ENCODE data around the gene MAU2.
"Not testable (repeated sequence)": the region's sequence is repeated elsewhere in the genome, so short reads cannot be mapped to it uniquely, and the experiment has no call there.

MAU2 gene

DNA sequence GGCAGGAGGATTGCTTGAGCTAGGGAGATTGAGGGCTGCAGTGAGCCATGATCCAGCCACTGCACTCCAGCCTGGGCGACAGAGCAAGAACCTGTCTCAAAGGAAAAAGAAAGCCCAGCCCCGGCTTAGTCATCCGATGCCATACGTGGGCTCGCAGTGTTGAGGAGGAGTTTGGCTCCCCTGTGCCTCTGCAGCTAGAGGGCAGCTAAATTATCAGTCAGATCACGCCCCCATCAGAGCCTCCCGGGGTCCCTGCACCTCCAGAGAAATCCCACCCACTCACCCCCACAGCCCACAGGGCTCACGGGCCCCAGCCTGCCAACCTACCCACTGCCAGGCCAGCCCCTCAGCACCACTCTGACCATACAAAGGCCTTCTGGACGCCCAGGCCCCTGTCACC is 27.6 kb downstream of the MAU2 start:
- no peak for DNase-seq

DNA sequence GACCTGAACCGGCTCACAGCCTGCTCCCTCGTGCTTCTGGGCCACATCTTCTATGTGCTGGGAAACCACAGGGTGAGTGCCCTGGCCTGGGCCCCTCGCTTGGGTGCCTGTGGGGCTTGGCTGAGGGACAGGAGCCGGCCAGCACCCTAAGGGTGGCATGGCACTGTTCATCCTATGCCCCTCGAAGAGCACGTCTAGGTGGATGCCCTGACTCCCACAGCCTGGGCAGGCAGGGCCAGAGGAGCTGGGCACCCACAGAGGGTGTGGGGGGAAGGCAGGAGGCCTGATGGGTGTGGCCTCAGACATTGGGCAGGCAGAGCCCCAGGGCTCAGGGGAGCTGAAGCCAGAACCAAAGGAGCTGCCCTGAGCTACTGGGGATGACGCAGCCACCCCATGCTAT is 28.7 kb downstream of the MAU2 start:
- DNase-seq, result no peak

- not testable (repeated sequence) for DNase-seq
Measured at GRCh38 chr19:19350756-19351155, 30.1 kb downstream of the MAU2 start.

DNA sequence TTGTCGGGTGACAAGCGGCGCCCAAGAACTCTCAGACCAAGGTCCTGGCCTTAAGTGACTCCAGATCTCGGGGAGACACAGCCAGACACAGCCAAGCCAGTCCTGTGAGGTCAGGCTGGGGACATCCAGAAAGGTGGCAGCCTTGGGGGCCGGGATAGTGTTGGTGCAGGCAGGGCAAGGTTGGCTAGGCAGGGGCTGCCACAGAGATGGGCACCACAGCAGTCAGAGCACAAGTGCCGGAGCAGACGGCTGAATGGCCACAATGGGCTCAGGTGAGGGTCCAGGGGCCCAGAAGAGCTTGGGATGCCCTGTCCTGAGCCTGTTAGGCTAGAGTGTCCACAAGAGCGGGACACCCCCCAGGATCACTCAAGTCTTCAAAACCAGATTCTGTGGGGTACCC is 32.2 kb downstream of the MAU2 start:
- no peak for DNase-seq

DNA sequence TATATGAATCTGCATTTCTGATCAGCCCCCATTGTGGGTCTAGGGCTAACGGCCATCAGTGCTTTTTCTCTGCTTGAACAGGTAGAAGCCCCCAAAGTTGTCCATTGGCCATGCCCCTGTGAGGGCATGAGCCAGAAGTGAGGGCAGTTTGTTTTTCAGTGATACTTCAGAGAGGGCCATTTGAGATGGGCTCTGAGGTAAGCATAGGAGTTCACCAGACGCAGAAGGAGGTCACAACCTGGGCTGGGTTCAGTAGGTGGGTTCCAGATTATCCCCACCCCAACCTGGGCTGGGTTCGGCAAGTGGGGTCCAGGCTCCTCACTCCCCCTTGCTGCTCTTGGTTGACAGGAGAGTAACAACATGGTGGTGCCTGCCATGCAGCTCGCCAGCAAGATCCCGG is 33.4 kb downstream of the MAU2 start:
- no peak for DNase-seq

DNA sequence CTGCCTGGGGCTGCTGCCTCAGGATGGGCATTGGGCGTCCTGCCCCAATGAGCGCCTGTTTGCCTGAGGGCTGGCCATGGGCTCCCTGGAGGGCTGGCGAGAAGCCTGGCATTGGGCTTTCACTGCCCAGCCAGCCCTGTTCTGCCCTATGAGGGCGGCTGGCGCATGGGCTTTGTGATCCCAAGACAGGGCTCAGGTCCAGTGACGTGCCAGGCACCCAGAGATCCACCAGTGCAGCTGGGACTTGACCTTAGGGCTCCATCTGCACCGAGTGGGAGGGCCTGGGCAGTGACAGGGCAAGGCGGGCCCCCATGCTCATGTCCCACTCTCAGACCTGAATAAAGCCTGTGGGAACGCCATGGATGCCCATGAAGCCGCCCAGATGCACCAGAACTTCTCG is 34.3 kb downstream of the MAU2 start:
- DNase-seq, result no peak

DNA sequence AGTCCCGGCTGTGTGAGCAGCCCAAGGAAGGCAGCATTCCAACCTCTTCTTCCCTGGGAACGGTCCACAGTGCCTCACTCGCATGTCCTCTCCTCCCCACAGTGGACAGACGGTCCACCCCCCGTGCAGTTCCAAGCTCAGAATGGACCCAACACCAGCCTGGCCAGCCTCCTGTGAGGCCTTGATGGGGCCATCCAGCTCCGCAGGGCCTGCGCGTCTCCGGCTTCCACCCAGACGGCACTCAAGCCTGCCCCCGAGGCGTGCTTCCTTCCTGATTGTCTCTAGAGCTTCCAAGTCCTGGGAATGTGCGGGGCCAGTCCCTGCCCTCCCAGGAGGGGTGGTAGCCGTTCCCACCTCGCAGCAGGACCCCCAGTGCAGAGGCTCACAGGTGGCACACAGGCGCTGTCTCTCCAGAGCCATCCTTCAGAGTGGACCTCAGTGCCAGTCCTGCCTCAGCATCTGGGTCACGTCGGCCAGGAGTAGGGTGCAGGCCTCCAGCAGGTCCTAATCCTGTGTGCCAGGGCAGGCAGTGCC is 35.0 kb downstream of the MAU2 start:
- DNase-seq, result no peak

- no peak for DNase-seq
Measured at GRCh38 chr19:19356500-19356899, 35.9 kb downstream of the MAU2 start.

DNA sequence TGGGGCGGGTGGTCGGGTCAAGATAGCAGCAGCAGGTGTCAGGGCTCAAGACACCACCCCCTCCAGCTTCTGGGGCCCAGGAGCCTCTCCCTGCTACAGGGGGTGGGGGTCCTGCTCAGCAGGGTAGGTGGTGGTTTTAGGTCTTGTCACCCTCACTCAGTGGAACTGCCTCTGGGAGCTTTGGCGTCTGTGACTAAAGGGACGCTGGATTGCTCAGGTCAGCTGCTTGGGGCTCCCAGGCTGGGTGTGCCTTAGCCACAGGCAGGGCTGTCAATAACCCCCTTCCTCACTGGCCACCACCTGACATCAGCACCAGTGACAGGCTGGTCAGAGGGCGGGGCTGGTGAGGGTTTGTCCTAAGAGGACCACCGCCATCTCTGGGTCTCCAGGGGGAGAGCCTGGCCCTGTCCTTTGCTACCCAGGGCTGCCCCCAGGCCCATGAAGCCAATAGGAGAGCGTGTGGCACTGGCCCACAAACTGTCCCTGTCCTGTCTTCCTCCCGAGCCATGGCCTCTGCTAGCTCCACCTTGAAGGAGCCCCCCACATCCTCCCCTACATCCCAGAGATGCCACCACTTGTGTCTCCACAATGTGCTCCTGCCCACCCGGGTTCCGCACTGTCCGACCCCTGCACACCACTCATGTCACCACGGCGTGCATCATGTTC is 36.4 kb downstream of the MAU2 start:
- no peak for DNase-seq

DNA sequence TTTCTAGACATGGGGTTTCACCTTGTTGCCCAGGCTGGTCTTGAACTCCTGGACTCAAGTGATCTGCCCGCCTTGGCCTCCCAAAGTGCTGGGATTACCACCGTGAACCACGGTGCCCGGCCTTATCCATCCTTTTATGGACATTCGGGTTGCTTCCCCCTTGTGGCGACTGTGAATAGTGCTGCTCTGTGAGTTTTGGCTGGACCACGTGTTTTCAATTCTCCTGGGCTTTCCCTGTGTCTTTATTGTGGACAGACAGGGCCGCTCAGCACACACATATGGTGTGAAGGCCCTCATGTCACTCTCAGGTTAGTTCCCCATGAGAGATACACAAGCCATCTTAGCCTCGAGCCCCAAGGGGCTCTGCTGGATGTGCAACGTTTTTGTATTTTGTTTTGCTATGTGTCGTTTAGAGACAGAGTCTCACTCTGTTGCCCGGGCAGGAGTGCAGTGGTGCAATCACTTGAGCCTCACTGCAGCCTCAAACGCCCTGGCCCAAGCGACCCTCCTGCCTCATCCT is 40.5 kb downstream of the MAU2 start:
- DNase-seq, result peak; percentile 64

- no peak for DNase-seq
Measured at GRCh38 chr19:19362075-19362474, 41.4 kb downstream of the MAU2 start.

GRCh38 chr19:19366434-19367396 is 46.1 kb downstream of the MAU2 start:
- peak; percentile 61 for DNase-seq

- DNase-seq, result no peak
Measured at GRCh38 chr19:19368087-19368486, 47.5 kb downstream of the MAU2 start.

- no peak for DNase-seq
Measured at GRCh38 chr19:19371059-19371458, 50.4 kb downstream of the MAU2 start.

- peak; percentile 18 for DNase-seq
Measured at GRCh38 chr19:19372656-19373416, 52.2 kb downstream of the MAU2 start.

- DNase-seq, result no peak
Measured at GRCh38 chr19:19379527-19379926, 58.9 kb downstream of the MAU2 start.

DNA sequence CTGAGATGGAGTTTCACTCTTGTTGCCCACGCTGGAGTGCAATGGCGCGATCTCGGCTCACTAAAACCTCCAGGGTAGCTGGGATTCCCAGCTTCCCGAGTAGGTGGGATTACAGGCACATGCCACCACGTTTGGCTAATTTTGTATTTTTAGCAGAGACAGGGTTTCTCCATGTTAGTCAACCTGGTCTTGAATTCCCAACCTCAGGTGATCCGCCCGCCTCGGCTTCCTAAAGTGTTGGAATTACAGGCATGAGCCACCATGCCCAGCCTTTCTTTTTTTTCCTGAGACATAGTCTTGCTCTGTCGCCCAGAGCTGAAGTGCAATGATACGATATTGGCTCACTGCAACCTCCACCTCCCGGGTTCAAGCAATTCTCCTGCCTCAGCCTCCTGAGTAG is 59.7 kb downstream of the MAU2 start:
- DNase-seq, result not testable (repeated sequence)

GRCh38 chr19:19381007-19381926 is 60.6 kb downstream of the MAU2 start:
- DNase-seq, result no peak

DNA sequence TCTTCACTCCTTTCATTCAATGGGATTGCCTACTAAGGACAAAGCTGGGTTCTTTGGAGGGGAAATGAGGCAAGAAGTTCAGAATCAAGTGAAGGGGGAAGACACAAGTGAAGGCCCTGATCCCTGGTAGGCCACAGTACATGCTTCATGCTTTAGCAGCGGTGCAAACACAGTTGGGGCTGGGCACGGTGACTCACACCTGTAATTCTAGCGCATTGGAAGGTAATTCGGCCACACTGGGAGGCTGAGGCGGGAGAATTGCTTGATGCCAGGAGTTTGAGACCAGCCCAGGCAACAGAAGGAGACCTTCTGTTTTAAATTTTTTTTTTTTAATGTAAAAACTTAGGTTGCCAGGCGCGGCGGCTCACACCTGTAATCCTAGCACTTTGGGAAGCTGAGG is 61.5 kb downstream of the MAU2 start:
- DNase-seq, result no peak

DNA sequence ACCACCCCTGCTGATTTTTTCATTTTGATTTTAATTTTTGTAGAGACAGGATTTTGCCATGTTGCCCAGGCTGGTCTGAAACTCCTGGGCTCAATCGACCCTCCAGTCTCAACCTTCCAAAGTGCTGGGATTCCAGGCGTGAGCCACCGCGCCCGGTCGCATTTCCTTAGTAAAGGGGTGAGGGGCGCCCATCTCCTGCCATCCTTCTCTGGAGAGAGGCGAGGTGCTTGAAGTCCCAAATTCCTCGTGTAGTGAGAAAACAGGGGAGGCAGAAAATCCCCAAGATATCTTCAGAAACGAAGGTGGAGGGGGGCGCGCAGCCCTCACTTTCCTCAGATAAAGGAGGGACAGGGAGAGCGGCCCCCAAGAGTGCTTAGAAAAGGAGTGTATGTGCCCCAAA is 63.9 kb downstream of the MAU2 start:
- no peak for DNase-seq

DNA sequence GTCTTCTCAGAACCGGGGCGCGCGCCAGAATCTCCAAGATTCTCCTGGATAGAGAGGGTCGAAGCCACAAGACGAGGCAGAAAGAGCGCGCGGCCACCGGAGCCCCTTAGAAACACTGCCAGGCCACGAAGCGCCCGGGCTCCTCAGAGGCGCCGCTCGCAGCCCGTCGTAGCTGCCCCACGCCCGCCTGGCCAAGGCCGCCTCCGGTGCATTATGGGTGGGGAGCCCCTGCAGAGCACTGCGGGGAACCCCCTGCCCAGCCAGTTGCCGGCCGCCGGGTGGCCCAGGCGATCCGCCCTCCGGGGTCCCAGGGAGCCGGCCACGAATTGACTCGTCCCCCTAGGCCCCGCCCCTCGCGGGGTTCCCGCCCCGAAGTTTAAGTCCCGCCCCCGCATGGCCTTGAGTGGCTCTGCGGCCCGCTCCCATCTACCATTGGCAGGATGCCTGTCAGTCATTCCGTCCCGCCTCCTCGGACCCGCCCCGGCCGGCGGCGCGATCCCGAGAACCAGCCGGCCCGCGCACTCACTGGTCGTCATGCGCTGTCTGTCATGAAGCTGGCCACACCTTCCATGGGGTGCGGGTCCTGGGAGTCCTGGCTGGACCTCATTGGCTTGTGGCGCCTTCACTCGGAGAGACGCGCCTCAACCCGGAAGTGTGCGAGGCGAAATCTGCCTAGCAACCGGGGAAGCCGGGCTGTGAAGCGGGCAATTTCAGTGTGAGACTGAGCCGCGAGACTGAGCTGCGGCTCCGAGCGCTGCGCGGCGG is 64.7 kb downstream of the MAU2 start:
- DNase-seq, result peak; percentile 99
